GM12872 (cell line): ENCODE results near the gene PGC.
A peak's percentile ranks its signal among the peaks of the same experiment; 100 is the strongest.

Experiments
- TF ChIP-seq, protein P1 (sequence below): IDR thresholded peaks from 3 replicates; pipeline ENCODE4 v1.5.1; 2011; ENCODE audit warnings: low read depth, mild to moderate bottlenecking, low read length, moderate library complexity; ENCODE audit not compliant: insufficient read depth

Gene PGC

DNA sequence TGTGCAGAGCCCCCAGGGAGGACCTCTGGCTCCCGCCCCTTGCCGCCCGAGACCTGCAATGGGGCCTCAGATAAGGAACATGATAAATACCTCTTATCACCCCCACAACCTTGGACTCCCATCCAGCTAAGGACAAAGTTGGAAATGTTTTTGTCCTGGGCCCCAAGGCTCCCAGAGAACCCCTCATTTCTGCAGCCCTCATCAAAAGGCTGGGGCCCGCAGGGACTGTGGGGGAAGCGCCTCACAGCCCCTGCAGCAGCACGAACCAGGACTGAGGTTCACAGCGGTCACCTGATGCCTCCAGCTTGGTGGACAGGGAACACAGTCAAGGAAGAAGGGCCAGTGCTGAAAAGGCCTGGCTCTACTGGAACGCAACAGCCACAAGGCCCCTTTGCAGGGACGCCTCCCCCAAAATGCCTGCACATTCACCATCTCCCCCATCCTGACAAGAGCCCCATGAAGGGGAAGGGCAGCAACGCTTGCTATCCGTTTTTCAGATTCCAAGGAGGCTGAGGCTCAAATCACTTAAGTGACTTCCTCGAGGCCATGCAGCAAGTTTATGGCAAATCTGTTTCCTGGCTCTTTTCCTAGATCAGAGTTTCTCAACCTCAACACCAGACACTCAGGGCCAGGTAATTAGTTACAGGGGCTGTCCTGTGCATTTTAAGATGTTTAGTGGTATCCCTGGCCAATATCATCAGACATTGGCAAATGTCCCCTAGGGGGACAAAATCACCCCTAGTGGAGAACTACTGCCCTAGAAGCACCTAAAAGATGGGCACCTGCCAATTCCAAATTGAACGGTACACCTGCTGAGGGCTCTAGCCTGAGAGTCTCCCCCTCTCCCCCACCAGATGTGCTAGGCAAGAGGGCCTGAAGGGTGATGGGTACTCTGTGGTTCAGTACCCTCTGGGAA, 22.4 kb downstream of the PGC start:
- TF ChIP-seq, protein P1, sequence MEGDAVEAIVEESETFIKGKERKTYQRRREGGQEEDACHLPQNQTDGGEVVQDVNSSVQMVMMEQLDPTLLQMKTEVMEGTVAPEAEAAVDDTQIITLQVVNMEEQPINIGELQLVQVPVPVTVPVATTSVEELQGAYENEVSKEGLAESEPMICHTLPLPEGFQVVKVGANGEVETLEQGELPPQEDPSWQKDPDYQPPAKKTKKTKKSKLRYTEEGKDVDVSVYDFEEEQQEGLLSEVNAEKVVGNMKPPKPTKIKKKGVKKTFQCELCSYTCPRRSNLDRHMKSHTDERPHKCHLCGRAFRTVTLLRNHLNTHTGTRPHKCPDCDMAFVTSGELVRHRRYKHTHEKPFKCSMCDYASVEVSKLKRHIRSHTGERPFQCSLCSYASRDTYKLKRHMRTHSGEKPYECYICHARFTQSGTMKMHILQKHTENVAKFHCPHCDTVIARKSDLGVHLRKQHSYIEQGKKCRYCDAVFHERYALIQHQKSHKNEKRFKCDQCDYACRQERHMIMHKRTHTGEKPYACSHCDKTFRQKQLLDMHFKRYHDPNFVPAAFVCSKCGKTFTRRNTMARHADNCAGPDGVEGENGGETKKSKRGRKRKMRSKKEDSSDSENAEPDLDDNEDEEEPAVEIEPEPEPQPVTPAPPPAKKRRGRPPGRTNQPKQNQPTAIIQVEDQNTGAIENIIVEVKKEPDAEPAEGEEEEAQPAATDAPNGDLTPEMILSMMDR: peak; percentile 44; the same call in 2 of the 3 replicates

DNA sequence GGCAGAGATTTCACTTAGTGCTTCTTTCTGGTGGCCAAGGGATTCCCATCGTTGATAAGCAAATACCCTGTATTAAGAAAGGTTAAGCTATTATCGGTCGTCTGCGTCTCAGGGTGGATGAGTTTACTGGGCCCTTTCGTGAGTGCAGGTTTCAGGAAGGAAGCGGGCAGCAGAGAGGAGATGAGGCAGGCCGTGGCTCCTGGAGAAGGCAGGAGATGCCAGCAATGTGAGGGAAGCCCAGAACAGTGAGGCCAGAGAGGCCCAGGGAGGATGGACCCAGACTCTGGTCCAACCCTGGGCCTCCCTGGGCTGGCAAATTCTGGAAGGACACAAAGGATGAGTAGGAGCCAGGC, 23.0 kb downstream of the PGC start:
- TF ChIP-seq, protein P1: no peak

DNA sequence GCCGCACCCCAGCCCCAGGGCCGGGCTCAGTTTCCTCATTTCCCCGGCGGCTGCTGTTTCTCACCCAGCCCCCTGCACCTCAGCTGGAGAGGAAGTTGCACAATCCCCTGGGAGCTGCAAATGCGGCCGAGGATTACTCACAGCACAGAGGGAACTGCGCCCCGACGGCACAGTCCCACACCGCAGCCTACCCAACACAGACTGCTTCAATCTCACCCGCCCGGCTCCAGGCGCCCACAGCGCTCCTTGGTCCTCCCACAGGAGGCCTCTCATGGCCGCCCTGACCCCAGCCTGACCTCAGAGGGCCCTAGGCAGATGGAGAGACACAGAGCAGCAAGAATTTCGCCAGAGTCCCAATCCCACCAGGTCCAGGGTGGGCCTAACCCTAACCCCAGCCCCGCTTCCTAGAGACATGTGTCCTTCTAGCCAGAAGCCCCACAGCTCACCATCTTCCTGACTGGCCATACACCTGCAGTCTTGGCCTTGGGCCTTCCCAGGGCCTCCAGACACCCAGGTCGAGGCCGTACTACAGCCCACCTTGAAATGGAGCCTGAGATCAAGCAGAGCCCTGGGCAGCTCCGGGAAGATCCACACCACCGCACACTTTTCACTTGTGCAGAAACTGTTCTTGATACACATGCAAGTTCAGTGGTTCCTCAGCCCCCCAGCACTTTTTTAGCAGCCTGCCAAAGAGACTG, 23.5 kb downstream of the PGC start:
- TF ChIP-seq, protein P1: no peak

DNA sequence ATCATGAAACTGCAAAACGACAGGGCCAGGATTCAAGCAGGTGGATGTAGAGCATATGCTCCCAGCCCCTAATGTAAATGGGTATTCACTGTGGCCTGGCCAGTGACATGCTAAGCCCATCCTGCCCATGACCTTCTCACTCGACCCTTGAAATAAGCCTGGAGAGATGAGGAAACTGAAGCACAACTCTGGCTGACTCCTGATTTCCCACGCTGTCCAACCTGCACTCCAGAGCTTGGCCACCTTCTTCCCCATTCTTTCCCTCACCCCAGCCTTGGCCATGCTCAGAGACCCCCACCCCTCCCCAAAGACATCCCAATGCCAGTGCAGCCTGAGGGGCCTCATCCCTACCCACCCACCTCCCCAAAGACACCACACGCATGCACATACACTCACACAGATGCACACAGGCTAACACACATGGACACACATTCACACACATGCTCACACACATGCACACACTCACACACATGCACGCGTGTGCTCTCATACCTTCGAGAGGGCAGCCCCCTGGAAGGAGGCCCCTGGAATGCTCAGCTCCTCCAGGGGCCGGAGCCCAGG, 24.1 kb downstream of the PGC start:
- TF ChIP-seq, protein P1: no peak

DNA sequence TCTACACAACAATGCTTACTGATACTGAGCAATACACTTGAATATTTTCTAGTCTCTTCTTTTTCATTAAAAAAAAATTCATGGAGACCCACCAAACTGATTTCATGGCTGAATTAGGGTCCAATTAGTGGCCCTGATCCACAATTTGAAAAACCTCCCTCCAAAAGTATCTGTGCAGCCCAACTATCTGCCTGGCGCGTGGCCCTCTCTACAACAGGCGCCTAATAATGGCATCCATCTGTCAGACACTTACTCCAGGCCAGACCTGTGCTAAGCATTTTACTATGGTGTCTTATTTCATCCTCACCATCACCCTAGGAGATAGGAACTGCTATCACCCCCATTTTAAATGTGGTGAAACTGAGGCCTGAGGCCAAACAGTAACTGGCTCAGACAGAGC, 25.8 kb downstream of the PGC start:
- TF ChIP-seq, protein P1: no peak

DNA sequence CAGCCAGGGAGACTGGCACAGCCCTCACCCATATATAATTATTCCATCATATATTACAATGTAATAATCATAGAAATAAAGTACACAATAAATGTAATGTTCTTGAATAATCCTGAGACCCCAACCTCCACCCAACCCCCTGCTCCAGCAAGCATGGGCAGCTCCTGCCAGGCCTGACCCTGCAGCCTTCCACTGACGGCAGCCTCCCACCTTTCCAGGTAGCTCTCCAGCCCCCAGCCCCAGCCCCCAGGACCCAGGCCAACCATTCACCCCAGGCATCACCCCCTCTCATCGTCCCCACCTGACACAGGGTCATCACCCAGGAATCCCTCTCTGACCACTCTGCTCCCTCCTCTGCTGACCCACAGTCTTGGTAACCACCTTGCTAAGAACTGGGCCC, 26.4 kb downstream of the PGC start:
- TF ChIP-seq, protein P1: no peak

DNA sequence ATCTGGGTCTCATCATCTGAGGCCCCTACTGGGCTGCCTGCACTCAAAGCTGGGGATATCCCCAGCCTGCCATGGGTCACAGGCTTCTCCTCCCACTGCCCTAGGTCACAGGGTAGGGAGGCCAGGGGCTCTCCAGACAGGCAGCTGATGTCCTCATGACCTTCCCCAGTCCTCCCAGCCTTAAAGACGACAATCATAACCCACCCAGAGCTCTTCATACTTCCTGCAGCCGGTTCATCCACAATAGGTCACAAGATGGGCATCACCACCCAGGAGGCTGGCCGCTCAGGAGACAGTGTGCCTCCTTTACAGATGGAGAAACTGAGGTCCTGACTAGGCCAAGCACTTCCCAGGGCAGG, 27.0 kb downstream of the PGC start:
- TF ChIP-seq, protein P1: no peak
